GM18498 (cell line): ENCODE results near the gene VEGFD.

Source experiments
- ATAC-seq: cut with Tn5 transposase; IDR thresholded peaks from one replicate; pipeline ENCODE4 v1.9.1; 2021; ENCODE audit warnings: mild to moderate bottlenecking, moderate library complexity; ENCODE audit not compliant: unreplicated experiment

VEGFD gene

GRCh38 chrX:15384304-15384703 is at the start of gene VEGFD:
VEGFD (minus strand) TSS chrX:15384413; CDS start chrX:15383946, 467 bp downstream.
- ATAC-seq: no peak

- no peak for ATAC-seq
Observed at GRCh38 chrX:15430584-15430983, 46.4 kb upstream of the VEGFD start.

GRCh38 chrX:15430076-15430475 is 45.9 kb upstream of the VEGFD start:
- no peak for ATAC-seq

GRCh38 chrX:15425024-15425423 is 40.8 kb upstream of the VEGFD start:
- no peak for ATAC-seq

GRCh38 chrX:15418707-15419181 is 34.5 kb upstream of the VEGFD start:
- ATAC-seq: no peak

DNA sequence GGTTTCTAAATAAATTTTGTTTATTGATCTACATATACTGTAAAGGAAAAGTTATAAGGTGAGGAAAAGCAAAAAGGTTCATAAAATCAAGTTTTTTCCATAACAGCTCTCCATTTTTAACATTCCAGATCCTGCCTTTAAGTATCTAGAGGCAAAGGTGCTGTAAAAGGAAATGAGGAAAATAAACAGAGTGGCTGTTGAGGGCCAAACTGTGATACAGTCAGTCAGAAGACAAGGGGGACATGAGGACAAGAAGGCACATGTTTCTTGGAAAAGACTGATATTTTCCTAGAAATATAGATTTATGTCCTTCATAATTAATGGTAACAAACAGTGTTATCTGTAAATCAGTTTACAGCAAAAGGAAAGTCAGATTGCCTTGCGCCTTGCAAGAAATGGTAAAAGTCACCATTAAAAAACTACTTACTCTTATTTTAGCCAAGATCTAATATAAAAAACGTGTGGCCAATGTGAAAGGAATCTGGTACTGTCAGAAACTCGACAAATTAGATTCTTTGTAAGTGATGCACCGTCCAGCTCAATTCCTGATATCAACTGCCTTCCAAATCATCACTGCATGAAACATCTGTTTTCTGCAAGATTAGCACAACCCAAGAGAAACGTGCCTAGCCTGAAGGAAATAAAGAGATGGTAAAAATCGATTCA is 34.0 kb upstream of the VEGFD start:
- no peak for ATAC-seq

DNA sequence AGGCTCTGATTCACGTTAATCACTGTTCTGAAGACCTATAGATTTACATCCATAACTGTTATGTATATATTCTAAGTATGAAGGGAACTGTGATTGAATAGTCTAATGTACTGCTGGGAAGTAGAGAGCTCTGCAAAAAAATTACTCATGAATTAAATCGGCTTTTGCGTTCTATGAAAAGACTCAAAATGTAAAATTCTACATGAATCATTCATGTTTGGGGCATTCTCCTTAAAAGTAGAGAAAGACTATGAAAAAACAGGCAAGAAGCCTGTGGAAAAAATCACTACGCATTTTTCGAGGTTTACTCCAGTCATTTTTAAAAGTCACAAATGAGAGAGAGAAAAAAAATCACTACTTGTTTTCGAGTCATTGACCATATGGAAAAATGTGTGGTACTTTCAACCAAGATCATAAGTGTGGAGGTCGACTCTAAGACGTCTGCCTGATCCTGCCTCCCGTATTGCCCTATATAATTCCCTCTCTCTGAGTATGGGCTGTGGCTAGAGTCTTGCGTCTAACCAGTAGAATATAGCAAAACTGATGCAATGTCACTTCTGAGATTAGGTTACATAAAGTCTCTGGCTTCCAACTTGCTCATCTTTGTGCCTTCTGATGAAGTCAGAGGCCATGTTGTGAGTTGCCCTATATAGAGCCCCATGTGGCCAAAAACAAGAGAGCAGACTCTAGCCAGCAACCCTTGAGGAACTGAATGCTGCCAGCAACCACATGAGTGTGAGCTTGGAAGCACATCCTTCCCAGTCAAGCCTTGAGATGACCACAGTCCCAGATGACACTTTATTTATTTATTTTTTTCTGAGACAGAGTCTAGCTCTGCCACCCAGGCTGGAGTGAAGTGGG is 32.1 kb upstream of the VEGFD start:
- ATAC-seq: no peak

DNA sequence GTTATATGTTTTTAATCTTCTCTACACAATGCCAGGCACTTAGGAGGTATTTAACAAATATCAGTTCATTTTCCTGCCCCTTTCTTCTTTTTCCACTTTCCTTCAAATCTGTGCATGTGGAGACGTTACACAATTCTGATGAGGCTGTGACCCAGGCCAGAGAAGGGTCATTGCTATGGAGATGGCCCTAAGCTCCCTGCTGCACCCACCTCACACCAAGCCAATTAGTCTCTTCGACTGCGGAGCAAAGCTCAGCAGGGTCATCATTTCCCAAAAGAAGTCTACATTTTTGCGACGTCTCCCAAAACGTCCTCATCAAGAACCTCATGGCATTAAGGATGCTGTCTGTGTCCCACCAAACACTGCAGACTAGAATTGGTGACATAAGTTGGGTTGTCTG is 28.9 kb upstream of the VEGFD start:
- ATAC-seq: no peak

DNA sequence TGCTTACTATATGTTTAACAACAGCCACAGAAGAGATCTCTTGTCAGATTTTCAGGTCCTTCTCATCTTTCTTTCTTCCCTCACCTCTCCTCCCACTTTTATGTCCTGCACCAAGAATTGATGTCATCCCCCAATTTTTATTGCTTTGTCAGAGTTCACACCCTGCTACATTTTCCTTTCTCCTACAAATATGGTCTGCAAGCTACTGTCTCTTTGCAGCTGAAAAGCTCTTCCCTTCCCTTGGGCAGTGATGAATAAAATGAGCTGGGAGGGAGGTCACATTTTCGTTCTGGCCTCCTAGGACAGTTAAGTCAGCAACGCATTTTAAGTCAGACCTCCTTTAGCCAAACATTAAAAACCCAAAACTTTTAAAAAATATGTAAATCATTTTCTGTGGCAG is 26.7 kb upstream of the VEGFD start:
- no peak for ATAC-seq

DNA sequence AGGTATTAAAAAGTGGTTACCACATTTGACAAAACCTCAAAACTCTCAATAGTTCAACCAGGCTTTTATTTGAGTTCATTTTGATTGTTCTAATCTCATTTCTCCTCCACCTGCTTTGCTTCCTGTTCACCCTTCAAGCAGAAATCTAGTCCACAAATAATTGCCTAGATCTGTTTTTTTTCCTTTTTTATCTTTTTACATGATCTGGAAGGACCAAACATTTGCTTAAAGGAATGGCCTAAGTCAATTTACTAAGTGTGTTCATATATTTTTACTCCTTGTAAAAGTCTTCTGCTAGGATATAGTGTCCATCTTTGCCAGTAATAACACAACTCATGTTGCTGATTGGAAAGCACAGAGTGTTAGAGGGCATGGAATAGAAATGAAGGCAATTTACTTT is 26.2 kb upstream of the VEGFD start:
- ATAC-seq: no peak

DNA sequence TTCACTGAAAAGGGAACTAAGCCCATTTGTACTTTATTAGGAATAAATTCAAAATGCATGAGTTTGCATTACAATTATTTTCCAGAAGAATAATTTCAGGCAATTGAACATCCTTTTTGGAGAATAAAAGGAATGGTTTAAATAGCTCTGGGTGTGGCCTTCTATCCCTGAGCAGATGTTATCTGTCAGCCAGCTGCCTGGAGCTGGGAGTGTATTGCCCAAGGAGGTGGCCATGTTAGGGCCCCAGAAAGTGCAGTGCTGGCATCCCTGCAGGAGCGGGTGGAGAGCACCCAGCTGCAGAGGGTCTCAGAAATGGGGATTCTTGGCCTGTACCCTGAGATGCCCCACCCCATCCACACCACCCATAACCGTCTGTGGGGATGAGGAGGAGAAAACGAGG is 21.6 kb upstream of the VEGFD start:
- ATAC-seq: no peak

GRCh38 chrX:15404401-15405096 is 20.3 kb upstream of the VEGFD start:
- ATAC-seq: no peak

DNA sequence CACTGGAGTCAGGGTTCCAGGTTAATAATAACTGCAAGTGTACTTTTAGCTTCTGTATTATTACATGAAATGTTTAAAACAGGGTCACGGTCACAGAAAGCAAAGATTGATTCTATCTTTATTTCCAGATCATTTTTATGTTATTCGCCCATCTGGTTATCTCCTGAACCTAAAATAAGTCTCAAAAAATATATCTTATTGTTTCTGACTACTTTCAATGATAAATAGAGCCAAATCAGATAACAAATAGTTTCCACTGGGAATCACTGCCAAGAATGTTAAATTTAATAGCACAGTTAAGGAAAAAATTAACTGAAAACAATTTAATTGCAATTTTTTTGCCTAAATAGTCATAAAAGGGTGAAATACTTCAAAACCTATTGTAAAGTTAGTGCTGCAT is 17.2 kb upstream of the VEGFD start:
- no peak for ATAC-seq

GRCh38 chrX:15399962-15400391 is 15.8 kb upstream of the VEGFD start:
- ATAC-seq: no peak

DNA sequence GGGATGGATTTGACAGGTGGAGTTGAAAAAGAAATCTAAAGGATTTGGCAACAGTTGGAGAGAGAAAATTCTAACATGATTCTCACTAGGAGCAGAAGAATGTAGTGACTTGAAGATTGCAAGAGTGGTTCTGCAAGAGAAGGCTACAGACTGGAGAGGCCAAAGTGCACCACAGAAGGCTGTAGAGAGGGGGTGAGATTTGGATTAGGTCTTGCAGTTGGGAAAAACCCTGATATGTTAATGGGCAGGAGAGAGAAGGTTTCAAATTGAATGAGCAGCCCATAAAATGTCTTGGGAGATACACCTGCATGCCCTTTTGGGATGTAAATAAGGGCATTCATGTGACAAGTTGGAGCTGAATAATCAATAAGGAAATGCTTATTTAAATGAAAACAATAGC is 14.7 kb upstream of the VEGFD start:
- ATAC-seq: no peak

DNA sequence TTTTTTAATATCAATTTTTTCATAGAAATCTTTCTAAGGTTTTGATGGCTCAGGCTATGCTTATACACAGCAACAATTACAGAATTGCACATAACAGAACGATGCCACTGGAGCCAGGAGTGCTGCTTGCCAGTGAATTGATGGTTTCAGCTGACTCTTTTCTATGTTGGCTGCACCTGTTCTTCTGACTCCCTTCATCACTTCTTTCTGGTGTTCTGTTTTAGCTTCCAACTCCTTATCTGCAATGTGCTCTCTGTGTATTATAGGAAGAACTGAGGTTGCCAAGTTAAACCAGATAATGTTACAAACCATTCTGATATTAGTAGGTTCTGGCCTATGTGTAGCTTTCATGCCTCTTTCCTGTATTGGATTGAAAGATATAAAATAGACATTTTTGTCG is 11.6 kb upstream of the VEGFD start:
- no peak for ATAC-seq

DNA sequence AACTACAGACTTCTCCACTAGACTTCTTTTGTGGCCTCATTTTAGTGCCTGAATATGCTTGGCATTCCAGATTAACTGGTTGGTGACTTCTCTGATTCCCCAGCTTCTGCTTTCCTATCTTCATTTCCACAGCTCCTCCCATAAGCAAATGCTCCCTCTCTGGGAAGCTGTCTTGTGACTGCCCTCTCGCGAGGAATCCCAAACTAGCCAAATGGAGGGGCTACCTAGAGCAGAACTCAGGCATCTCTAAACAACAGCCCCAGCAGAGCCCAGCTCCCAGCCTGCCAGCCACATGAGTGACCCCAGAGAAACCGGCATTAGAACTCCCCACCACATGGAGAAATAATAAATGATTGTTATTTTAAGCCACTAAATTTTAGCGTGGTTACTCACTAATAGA is 7.6 kb upstream of the VEGFD start:
- no peak for ATAC-seq

GRCh38 chrX:15382813-15383212 is 1.4 kb downstream of the VEGFD start:
- ATAC-seq: no peak

- ATAC-seq: no peak
Observed at GRCh38 chrX:15376956-15377355, 7.3 kb downstream of the VEGFD start.

DNA sequence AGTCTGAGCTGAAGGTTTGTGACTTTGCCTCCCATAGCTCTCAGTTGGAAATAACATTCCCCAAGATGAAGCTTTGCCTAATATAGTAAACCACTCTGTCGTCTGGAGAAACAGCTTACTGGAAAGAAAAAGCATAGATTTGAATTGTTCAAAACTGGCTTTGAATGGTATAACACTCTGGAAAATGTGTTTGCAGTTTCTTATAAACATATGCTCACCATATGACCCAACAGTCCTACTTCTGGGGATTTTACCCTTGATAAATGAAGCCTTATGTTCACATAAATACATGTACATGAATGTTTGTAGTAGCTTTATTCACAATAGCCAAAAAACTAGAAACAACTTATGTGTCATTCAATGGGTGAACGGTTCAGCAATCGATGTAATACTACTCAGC is 10.2 kb downstream of the VEGFD start:
- no peak for ATAC-seq

- no peak for ATAC-seq
Observed at GRCh38 chrX:15366506-15367352, 17.5 kb downstream of the VEGFD start.
